Sigmoid colon (tissue), 4 donors: ENCODE measurements around the gene NMUR1.

Experiments used
- EP300 ChIP-seq, 4 donors: sonication (generic); formaldehyde crosslinking; IDR thresholded peaks; one replicate each; pipeline ENCODE4 v1.6.1; 2017; ENCODE audit warnings: antibody characterized with exemption in 4 of 4
- POLR2A ChIP-seq, 2 donors: fragments of 450-650 bp; IDR thresholded peaks; one replicate each; pipeline ENCODE4 v1.6.1; 2016; ENCODE audit warnings: antibody characterized with exemption in 2 of 2, mild to moderate bottlenecking in 2 of 2, moderate library complexity in 2 of 2
- POLR2AphosphoS5 ChIP-seq, 4 donors: sonication (generic); formaldehyde crosslinking; IDR thresholded peaks; one replicate each; pipeline ENCODE4 v1.6.1; 2017; ENCODE audit warnings: antibody characterized with exemption in 4 of 4
- TF ChIP-seq, protein P1 (sequence below), 4 experiments: fragments of 450-650 bp in 3 of 4; fragments of 200-600 bp in 1 of 4; IDR thresholded peaks; one replicate each; pipeline ENCODE4 v1.5.1; 2016 to 2019; ENCODE audit warnings: antibody characterized with exemption in 4 of 4, mild to moderate bottlenecking in 3 of 4, moderate library complexity in 2 of 4

- TF ChIP-seq POLR2AphosphoS5 (IDR thresholded peaks at IDR 0.05) (no peak), POLR2A (IDR thresholded peaks at IDR 0.05) (no peak), EP300 (IDR thresholded peaks at IDR 0.05) (no peak)
- TF ChIP-seq, protein P1, sequence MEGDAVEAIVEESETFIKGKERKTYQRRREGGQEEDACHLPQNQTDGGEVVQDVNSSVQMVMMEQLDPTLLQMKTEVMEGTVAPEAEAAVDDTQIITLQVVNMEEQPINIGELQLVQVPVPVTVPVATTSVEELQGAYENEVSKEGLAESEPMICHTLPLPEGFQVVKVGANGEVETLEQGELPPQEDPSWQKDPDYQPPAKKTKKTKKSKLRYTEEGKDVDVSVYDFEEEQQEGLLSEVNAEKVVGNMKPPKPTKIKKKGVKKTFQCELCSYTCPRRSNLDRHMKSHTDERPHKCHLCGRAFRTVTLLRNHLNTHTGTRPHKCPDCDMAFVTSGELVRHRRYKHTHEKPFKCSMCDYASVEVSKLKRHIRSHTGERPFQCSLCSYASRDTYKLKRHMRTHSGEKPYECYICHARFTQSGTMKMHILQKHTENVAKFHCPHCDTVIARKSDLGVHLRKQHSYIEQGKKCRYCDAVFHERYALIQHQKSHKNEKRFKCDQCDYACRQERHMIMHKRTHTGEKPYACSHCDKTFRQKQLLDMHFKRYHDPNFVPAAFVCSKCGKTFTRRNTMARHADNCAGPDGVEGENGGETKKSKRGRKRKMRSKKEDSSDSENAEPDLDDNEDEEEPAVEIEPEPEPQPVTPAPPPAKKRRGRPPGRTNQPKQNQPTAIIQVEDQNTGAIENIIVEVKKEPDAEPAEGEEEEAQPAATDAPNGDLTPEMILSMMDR (IDR thresholded peaks at IDR 0.05), result peak in 1 of 4 experiments; percentile 7
Observed at GRCh38 chr2:231489990-231490389, 40.3 kb downstream of the NMUR1 start.
